H1 (cell line): ENCODE data around the gene TRPM6. TPM values are rescaled to one million over a fixed set of nuclear protein-coding genes. Genes with fewer than 3 reads are reported as not detected.

ENCODE experiments used
- CTCF ChIA-PET: fragments of 300-600 bp; sonication (Branson Sonifier 250); formaldehyde crosslinking; loops from one replicate; lab custom pipeline; 2021; ENCODE audit not compliant: partially characterized antibody; lab: Charles Lee
- POLR2A ChIA-PET: fragments of 300-600 bp; sonication (Branson Sonifier 250); formaldehyde crosslinking; loops from one replicate; lab custom pipeline; 2021; ENCODE audit warnings: inconsistent platforms; ENCODE audit not compliant: partially characterized antibody; lab: Charles Lee
- DNase-seq, 2 experiments: peaks; one replicate each; pipeline versions ENCODE4 v3.0.0 to v3.0.0-alpha.2; 2010 to 2022; ENCODE audit warnings: low spot score in 2 of 2, low read depth in 1 of 2, mixed read lengths in 1 of 2
- FAIRE-seq: peaks from 2 replicates; lab custom pipeline; 2011; peaks lifted over from hg19 to GRCh38; lab: Jason Lieb, UNC
- H2AFZ ChIP-seq: 2 replicates; pipeline ENCODE4 v1.8.1; 2012; ENCODE audit warnings: low read length, inconsistent platforms
- H2AK5ac ChIP-seq: 2 replicates; pipeline ENCODE4 v1.6.1; 2013; ENCODE audit warnings: low read depth, low read length
- H2BK120ac ChIP-seq: replicated peaks from 2 replicates; pipeline ENCODE3; 2013; ENCODE audit warnings: low read depth, low read length, inconsistent platforms
- H2BK12ac ChIP-seq: 2 replicates; pipeline ENCODE4 v1.6.1; 2013; ENCODE audit warnings: low read depth, low read length
- H2BK15ac ChIP-seq: 2 replicates; pipeline ENCODE4 v1.6.1; 2013; ENCODE audit warnings: low read length
- H2BK20ac ChIP-seq: 2 replicates; pipeline ENCODE4 v1.6.1; 2013; ENCODE audit warnings: low read length
- H2BK5ac ChIP-seq: 2 replicates; pipeline ENCODE4 v1.6.1; 2013; ENCODE audit warnings: low read depth, low read length
- H3K14ac ChIP-seq: 2 replicates; pipeline ENCODE4 v1.6.1; 2013; ENCODE audit warnings: inconsistent platforms; ENCODE audit not compliant: insufficient read length
- H3K18ac ChIP-seq: 2 replicates; pipeline ENCODE4 v1.6.1; 2013; ENCODE audit warnings: low read length; ENCODE audit errors: extremely low read depth
- H3K23ac ChIP-seq: 2 replicates; pipeline ENCODE4 v1.6.1; 2013; ENCODE audit warnings: inconsistent platforms; ENCODE audit not compliant: insufficient read length
- H3K23me2 ChIP-seq: 2 replicates; pipeline ENCODE4 v1.6.1; 2013; ENCODE audit warnings: low read depth, low read length
- H3K27ac ChIP-seq: 2 replicates; pipeline ENCODE4 v1.6.1; 2011; ENCODE audit warnings: low read depth, low read length, inconsistent platforms
- H3K27me3 ChIP-seq, 4 experiments: replicated peaks in 1 of 4; 1 replicate in 1 of 4; 2 replicates in 3 of 4; pipeline versions ENCODE4 v1.6.1 to v1.8.1; 2011 to 2013; ENCODE audit warnings: low read length in 3 of 4, mild to moderate bottlenecking in 3 of 4, inconsistent platforms in 2 of 4, mixed read lengths in 2 of 4, moderate library complexity in 1 of 4; ENCODE audit not compliant: control insufficient read depth in 3 of 4, insufficient read depth in 3 of 4; ENCODE audit errors: extremely low read depth in 1 of 4
- H3K36me3 ChIP-seq, 4 experiments: 2 replicates each; pipeline versions ENCODE4 v1.6.1 to v1.8.1; 2011 to 2013; ENCODE audit warnings: mild to moderate bottlenecking in 4 of 4, low read length in 3 of 4, moderate library complexity in 2 of 4, control low read depth in 1 of 4, inconsistent platforms in 1 of 4; ENCODE audit not compliant: insufficient read depth in 4 of 4, control insufficient read depth in 2 of 4
- H3K4ac ChIP-seq: replicated peaks from 2 replicates; pipeline ENCODE3; 2013; ENCODE audit warnings: low read length, low read depth, mixed read lengths, inconsistent platforms; ENCODE audit not compliant: insufficient read length
- H3K4me1 ChIP-seq, 4 experiments: replicated peaks in 1 of 4; 1 replicate in 1 of 4; 2 replicates in 3 of 4; pipeline versions ENCODE4 v1.6.1 to v1.8.1; 2011 to 2013; ENCODE audit warnings: low read length in 3 of 4, inconsistent platforms in 2 of 4, mixed read lengths in 1 of 4; ENCODE audit not compliant: insufficient read depth in 4 of 4, control insufficient read depth in 3 of 4
- H3K4me2 ChIP-seq, 2 experiments: 2 replicates each; pipeline versions ENCODE4 v1.6.1 to v1.8.1; 2011 to 2013; ENCODE audit warnings: low read depth in 2 of 2, low read length in 2 of 2, control low read depth in 1 of 2, inconsistent platforms in 1 of 2, mild to moderate bottlenecking in 1 of 2; ENCODE audit not compliant: insufficient read depth in 1 of 2
- H3K4me3 ChIP-seq, 4 experiments: fragments of 200-600, 300-600 bp in 1 of 4; sonication (generic), shearing (Covaris generic), sonication (Bioruptor Twin) in 1 of 4; 2 replicates each; pipeline versions ENCODE4 v1.5.1 to v1.8.1; 2011 to 2016; ENCODE audit warnings: low read length in 4 of 4, low read depth in 3 of 4, control low read depth in 2 of 4, inconsistent platforms in 2 of 4, mild to moderate bottlenecking in 2 of 4, mixed read lengths in 1 of 4, moderate library complexity in 1 of 4; ENCODE audit not compliant: insufficient read depth in 2 of 4; ENCODE audit errors: extremely low read depth in 1 of 4
- H3K56ac ChIP-seq: replicated peaks from 2 replicates; pipeline ENCODE3; 2013; ENCODE audit warnings: low read depth, mild to moderate bottlenecking, mixed read lengths, low read length, inconsistent platforms; ENCODE audit not compliant: insufficient read length
- H3K79me1 ChIP-seq: 2 replicates; pipeline ENCODE4 v1.6.1; 2013; ENCODE audit warnings: low read depth, low read length, control low read depth
- H3K79me2 ChIP-seq, 2 experiments: 2 replicates each; pipeline versions ENCODE4 v1.6.1 to v1.8.1; 2012 to 2013; ENCODE audit warnings: low read length in 2 of 2, mild to moderate bottlenecking in 2 of 2, inconsistent platforms in 1 of 2; ENCODE audit not compliant: insufficient read depth in 2 of 2, control insufficient read depth in 1 of 2
- H3K9ac ChIP-seq, 4 experiments: replicated peaks in 1 of 4; 1 replicate in 1 of 4; 2 replicates in 3 of 4; pipeline versions ENCODE4 v1.6.1 to v1.8.1; 2011 to 2013; ENCODE audit warnings: low read depth in 3 of 4, low read length in 3 of 4, control low read depth in 2 of 4, mild to moderate bottlenecking in 2 of 4, moderate library complexity in 2 of 4, inconsistent platforms in 1 of 4; ENCODE audit errors: extremely low read depth in 1 of 4
- H3K9me3 ChIP-seq, 2 experiments: 2 replicates each; pipeline versions ENCODE4 v1.6.1 to v1.8.1; 2012 to 2013; ENCODE audit warnings: mild to moderate bottlenecking in 2 of 2, moderate library complexity in 2 of 2, control low read depth in 1 of 2, inconsistent platforms in 1 of 2, low read depth in 1 of 2, low read length in 1 of 2, mixed read lengths in 1 of 2; ENCODE audit not compliant: insufficient read depth in 2 of 2
- H4K20me1 ChIP-seq, 2 experiments: replicated peaks in 1 of 2; 2 replicates each; pipeline versions ENCODE3 to v1.8.1; 2011 to 2013; ENCODE audit warnings: inconsistent platforms in 2 of 2, low read length in 2 of 2, mild to moderate bottlenecking in 1 of 2; ENCODE audit not compliant: insufficient read depth in 2 of 2, control insufficient read depth in 1 of 2
- H4K5ac ChIP-seq: 2 replicates; pipeline ENCODE4 v1.6.1; 2013; ENCODE audit warnings: low read length, low read depth, mixed read lengths, inconsistent platforms; ENCODE audit not compliant: insufficient read length
- H4K8ac ChIP-seq: 2 replicates; pipeline ENCODE4 v1.8.0; 2013; ENCODE audit warnings: mild to moderate bottlenecking, moderate library complexity, low read length, inconsistent platforms; ENCODE audit not compliant: insufficient read depth; ENCODE audit errors: extremely low read depth
- H4K91ac ChIP-seq: replicated peaks from 2 replicates; pipeline ENCODE3; 2013; ENCODE audit warnings: low read length, mixed read lengths, inconsistent platforms; ENCODE audit not compliant: insufficient read length
- CREB1 ChIP-seq: IDR thresholded peaks from 2 replicates; pipeline ENCODE4 v1.6.1; 2012; ENCODE audit warnings: inconsistent platforms
- MAFK ChIP-seq: IDR thresholded peaks from 2 replicates; pipeline ENCODE4 v1.6.1; 2012; ENCODE audit warnings: low read depth, mild to moderate bottlenecking, improper control_type of control experiment, low read length
- SP2 ChIP-seq: IDR thresholded peaks from 2 replicates; pipeline ENCODE4 v1.6.1; 2012; ENCODE audit warnings: mild to moderate bottlenecking, low read length, inconsistent platforms
- SRF ChIP-seq: IDR thresholded peaks from 2 replicates; pipeline ENCODE4 v1.6.1; 2011; ENCODE audit warnings: mild to moderate bottlenecking, low read depth, low read length, moderate library complexity
- WGBS, 2 experiments: shearing (Covaris generic) in 1 of 2; methylation state at CpG; one replicate each; pipeline versions ENCODE4 v1.1.6 to v1.1.7; 2013 to 2015; ENCODE audit warnings: low lambda C conversion rate in 2 of 2, mixed read lengths in 2 of 2, inconsistent platforms in 1 of 2, low coverage in 1 of 2, missing lambda C conversion rate in 1 of 2; ENCODE audit not compliant: insufficient replicate concordance in 2 of 2, insufficient coverage in 1 of 2, insufficient read length in 1 of 2; ENCODE audit errors: extremely low coverage in 1 of 2, missing lambda C conversion rate in 1 of 2; 5-methylcytosine and 5-hydroxymethylcytosine counted together
- polyA plus RNA-seq, 7 experiments: library from polyadenylated mRNA; depleted of rRNA in 3 of 7; stranded (reverse) in 5 of 7; unstranded in 2 of 7; fragments of >200 nt in 5 of 7; fragments of 200-250 nt in 2 of 7; gene quantifications; 1 replicate in 5 of 7; 2 replicates in 1 of 7; 4 replicates in 1 of 7; pipeline versions ENCODE4 v1.2.1 to v1.2.3, GENCODE V29; 2011 to 2013; ENCODE audit warnings: missing spikeins in 2 of 7, mixed read lengths in 2 of 7
- total RNA-seq: library from RNA; stranded (reverse); fragmentation: NEBNext Ultra II Directional; extraction: Animal tissue kit (Norgen Biotek cat#: 25700); gene quantifications from 2 replicates; pipeline ENCODE4 v1.2.1, GENCODE V29; 2021

TRPM6 gene
- total and polyA plus RNA-seq, 2 of the 8 experiments (the other 6 are each of a cell fraction or from before 2014, with no cell fraction given) = 0.45 to 1.5 TPM

DNA sequence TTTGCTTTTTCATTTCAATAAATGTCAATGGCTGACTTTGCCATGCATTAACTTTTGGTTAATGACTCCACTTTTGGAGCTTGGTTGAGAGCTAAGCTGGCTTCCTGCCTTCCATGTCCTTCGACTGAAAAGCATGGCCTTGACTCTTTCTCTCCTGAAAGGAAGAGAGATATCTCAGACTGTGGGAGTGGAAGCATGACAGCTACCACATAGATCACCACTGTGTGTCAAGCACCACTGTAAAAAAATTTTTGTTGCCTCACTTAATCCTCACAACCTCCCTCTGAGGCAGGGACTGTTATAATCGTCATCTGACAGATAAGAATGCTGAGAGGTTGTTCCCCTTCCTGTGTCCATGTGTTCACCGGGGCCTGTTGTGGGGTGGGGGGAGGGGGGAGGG, 205.8 kb downstream of the TRPM6 start:
- no peak overlapping the region for H3K4ac ChIP-seq
- TF ChIP-seq CREB1 (no peak), SP2 (no peak), SRF (no peak), MAFK (no peak)
- no peaks in the 10 kb centered on the region for H3K27me3 ChIP-seq
- no peak overlapping the region for H3K27ac ChIP-seq
- DNase-seq = no peak
- no peaks in the 10 kb centered on the region for H3K4me1 ChIP-seq
- 84% methylated on average over 3 of the region's 3 CpGs; no CpG with 5 or more reads in 1 of the 2 experiments for WGBS, 2 experiments
- H2BK12ac ChIP-seq = no peak overlapping the region
- H2AFZ ChIP-seq = no peak overlapping the region
- H3K79me1 ChIP-seq = no peaks in the 10 kb centered on the region
- H2BK15ac ChIP-seq = no peak overlapping the region
- H4K5ac ChIP-seq = no peak overlapping the region
- no peak overlapping the region for H3K9ac ChIP-seq
- FAIRE-seq = no peak
- no peak overlapping the region for H4K8ac ChIP-seq
- no peak overlapping the region for H3K56ac ChIP-seq
- H3K9me3 ChIP-seq = no peaks in the 10 kb centered on the region
- no peak overlapping the region for H2BK20ac ChIP-seq
- H3K23ac ChIP-seq = no peak overlapping the region
- H3K4me3 ChIP-seq = no peak overlapping the region
- CTCF ChIA-PET = no interaction called here
- POLR2A ChIA-PET = no interaction called here
- no peak overlapping the region for H3K14ac ChIP-seq
- no peaks in the 10 kb centered on the region for H3K36me3 ChIP-seq
- no peak overlapping the region for H2BK120ac ChIP-seq
- H3K4me2 ChIP-seq = no peak overlapping the region
- H4K91ac ChIP-seq = no peak overlapping the region
- H2BK5ac ChIP-seq = no peak overlapping the region
- no peaks in the 10 kb centered on the region; the same call in 1 of the 2 replicates for H3K23me2 ChIP-seq
- H3K79me2 ChIP-seq = no peaks in the 10 kb centered on the region
- no peak overlapping the region for H2AK5ac ChIP-seq
- H4K20me1 ChIP-seq = no peaks in the 10 kb centered on the region
- no peak overlapping the region for H3K18ac ChIP-seq
